Measurements from ENCODE around the gene CARMIL3.

CARMIL3 gene

GRCh38 chr14:24051176-24051788 is 527 bp upstream of the CARMIL3 start:
- peak overlapping the region; percentile 56 to 60 for H3K4me3 ChIP-seq
- TF ChIP-seq, protein P1, sequence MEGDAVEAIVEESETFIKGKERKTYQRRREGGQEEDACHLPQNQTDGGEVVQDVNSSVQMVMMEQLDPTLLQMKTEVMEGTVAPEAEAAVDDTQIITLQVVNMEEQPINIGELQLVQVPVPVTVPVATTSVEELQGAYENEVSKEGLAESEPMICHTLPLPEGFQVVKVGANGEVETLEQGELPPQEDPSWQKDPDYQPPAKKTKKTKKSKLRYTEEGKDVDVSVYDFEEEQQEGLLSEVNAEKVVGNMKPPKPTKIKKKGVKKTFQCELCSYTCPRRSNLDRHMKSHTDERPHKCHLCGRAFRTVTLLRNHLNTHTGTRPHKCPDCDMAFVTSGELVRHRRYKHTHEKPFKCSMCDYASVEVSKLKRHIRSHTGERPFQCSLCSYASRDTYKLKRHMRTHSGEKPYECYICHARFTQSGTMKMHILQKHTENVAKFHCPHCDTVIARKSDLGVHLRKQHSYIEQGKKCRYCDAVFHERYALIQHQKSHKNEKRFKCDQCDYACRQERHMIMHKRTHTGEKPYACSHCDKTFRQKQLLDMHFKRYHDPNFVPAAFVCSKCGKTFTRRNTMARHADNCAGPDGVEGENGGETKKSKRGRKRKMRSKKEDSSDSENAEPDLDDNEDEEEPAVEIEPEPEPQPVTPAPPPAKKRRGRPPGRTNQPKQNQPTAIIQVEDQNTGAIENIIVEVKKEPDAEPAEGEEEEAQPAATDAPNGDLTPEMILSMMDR (IDR thresholded peaks at IDR 0.05): no peak
- intact Hi-C loops (cut with DNase I; ENCODE audit: low total_unique reads): no loop called here
- H3K4me1 ChIP-seq: peaks cover 0 to 20% (median 15%) of the 10 kb centered on the region in 4 donors
- peak overlapping the region; percentile 29 to 55 for H3K27ac ChIP-seq
- peaks cover 0 to 26% of the 10 kb centered on the region in 2 donors for H3K27me3 ChIP-seq
- DNase-seq: peak in 1 of 2 donors; percentile 64
- no peaks in the 10 kb centered on the region for H3K36me3 ChIP-seq
- no peaks in the 10 kb centered on the region for H3K9me3 ChIP-seq

DNA sequence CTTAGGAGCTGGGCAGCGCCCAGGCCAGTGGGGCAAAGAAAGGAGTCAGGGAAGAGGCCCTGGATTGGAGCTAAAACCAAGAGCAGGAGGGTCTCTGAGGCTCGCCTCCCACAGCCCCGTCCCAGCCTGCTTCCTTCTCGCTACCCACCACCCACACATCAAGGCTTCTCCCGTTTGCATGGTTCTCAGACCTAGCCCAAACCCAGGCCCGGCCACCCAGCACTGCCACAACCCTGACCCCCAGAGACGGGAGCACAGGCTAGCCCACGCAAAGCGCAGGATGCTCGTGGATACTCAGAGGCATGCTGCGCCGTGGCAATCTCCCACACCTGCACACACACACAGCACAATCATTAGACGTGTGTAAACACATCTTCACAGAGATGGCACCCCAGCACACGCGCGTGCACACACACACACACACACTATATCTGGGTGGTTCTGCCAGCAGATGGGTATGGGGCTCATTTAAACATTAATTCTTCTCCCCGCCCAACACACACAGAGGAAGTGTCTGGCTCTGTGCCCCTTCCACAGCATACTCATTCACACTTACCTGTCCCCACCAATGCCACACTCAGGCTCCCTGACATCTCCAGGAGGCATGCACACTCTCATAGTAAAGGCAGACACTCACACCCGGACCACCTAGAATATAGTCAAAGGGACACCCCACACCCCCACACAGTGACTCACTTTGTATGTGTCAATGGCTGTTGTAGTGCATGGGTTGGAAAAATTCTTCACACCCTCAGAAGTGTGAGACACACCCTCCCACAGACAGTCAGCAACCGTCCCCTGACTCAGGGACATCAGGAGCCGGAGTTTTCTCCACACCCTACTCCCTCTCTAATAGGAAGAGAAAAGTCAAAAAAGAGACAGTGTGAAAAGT is 1.1 kb downstream of the CARMIL3 start:
- H3K9me3 ChIP-seq: no peaks in the 10 kb centered on the region
- H3K36me3 ChIP-seq: no peaks in the 10 kb centered on the region
- peaks cover 0 to 20% (median 15%) of the 10 kb centered on the region in 4 donors for H3K4me1 ChIP-seq
- peaks cover 0 to 38% of the 10 kb centered on the region in 2 donors for H3K27me3 ChIP-seq
- DNase-seq: peak in 1 of 2 donors; percentile 32
- peak overlapping the region; percentile 56 to 60 for H3K4me3 ChIP-seq
- TF ChIP-seq, protein P1 (IDR thresholded peaks at IDR 0.05): no peak
- intact Hi-C loops (cut with DNase I; ENCODE audit: low total_unique reads): no loop called here
- H3K27ac ChIP-seq: no peak overlapping the region

GRCh38 chr14:24053548-24054323 is 1.9 kb downstream of the CARMIL3 start:
- DNase-seq: peak in 1 of 2 donors; percentile 53
- H3K9me3 ChIP-seq: no peaks in the 10 kb centered on the region
- H3K4me1 ChIP-seq: peaks cover 0 to 20% (median 15%) of the 10 kb centered on the region in 4 donors
- no peaks in the 10 kb centered on the region for H3K36me3 ChIP-seq
- intact Hi-C loops (cut with DNase I; ENCODE audit: low total_unique reads): no loop called here
- H3K27me3 ChIP-seq: peaks cover 0 to 38% of the 10 kb centered on the region in 2 donors
- no peak overlapping the region for H3K4me3 ChIP-seq
- H3K27ac ChIP-seq: no peak overlapping the region
- TF ChIP-seq, protein P1 (IDR thresholded peaks at IDR 0.05): no peak

DNA sequence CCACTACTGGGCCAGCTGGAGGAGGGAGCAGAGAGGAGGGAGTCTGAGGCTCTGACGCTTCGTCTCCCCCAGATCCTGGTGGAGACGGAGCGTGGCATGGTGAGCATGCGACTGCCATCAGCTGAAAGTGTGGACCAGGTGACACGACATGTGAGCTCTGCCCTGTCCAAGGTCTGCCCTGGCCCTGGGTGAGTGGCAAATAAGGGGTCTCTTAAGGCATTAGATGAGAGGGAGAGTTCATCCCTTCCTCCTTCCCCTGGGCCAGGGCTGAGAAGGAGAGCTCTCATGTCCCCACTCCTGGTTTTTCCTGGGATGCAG is 2.5 kb downstream of the CARMIL3 start:
- DNase-seq: peak in 1 of 2 donors; percentile 33
- peaks cover 0 to 38% of the 10 kb centered on the region in 2 donors for H3K27me3 ChIP-seq
- peaks cover 0 to 20% (median 15%) of the 10 kb centered on the region in 4 donors for H3K4me1 ChIP-seq
- no peaks in the 10 kb centered on the region for H3K36me3 ChIP-seq
- TF ChIP-seq, protein P1 (IDR thresholded peaks at IDR 0.05): no peak
- H3K27ac ChIP-seq: no peak overlapping the region
- H3K9me3 ChIP-seq: no peaks in the 10 kb centered on the region
- no peak overlapping the region for H3K4me3 ChIP-seq
- intact Hi-C loops (cut with DNase I; ENCODE audit: low total_unique reads): no loop called here

DNA sequence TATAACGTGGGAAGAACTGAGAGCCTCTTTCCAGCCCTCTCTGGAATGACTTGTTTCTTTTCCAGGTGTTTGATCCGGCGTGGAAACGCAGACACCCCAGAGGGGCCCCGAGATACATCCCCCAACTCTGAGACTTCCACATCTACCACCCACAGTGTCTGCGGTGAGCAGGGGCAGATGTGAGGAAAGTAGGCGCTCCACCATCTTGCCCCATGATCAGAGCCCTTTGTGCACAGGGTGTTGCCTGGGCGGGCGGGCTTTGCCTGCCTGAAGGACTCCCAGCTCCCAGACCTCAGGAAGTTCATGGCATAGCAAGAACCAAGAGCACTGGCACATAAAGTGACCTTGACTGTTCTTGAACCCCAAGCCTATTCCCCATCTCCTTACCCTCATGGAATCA is 2.8 kb downstream of the CARMIL3 start:
- peak in 1 of 2 donors; percentile 39 for DNase-seq
- Histone ChIP-seq H3K27ac (no peak overlapping the region), H3K27me3 (peaks cover 0 to 38% of the 10 kb centered on the region in 2 donors), H3K4me3 (no peak overlapping the region), H3K9me3 (no peaks in the 10 kb centered on the region), H3K4me1 (peaks cover 0 to 20% (median 15%) of the 10 kb centered on the region in 4 donors), H3K36me3 (no peaks in the 10 kb centered on the region)
- TF ChIP-seq, protein P1 (IDR thresholded peaks at IDR 0.05): no peak
- intact Hi-C loops (cut with DNase I; ENCODE audit: low total_unique reads): loop anchor here (5.0 kb wide), 3 partner anchors 38 to 98 kb away; partner anchors contain the start of gene PCK2
